Activated CD8-positive, alpha-beta memory T cell treated with anti-CD3 and anti-CD28 coated beads, Interleukin-2, amount 50 U/mL, for 24 hours (primary cell): ENCODE data around the gene MAP4K3.
"Not testable (repeated sequence)": the region's sequence is repeated elsewhere in the genome, so short reads cannot be mapped to it uniquely, and the experiment has no call there.

Experiments
- DNase-seq: peaks from one replicate; pipeline ENCODE4 v3.0.0-alpha.2; 2020; ENCODE audit errors: extremely low read depth

The MAP4K3 gene

DNA sequence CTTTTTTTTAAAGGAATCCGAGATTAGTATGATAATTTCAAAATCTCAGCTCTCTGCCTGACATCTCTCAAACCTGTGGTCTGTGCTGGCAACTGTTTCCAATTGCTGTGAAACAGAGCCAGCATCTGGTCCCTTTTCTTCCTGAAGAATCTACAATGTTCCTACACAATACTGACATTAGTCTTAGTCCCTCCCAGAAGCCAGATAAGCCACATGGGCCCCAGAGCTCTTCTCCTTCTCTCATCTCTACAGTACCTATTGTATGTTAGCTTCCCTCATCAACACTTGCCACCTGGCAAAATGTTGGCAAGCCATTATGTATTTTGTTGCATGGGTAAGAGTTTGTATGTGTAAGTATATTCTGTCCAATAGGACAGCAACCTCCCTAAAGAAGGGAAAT is 130.5 kb downstream of the MAP4K3 start:
- DNase-seq: no peak

DNA sequence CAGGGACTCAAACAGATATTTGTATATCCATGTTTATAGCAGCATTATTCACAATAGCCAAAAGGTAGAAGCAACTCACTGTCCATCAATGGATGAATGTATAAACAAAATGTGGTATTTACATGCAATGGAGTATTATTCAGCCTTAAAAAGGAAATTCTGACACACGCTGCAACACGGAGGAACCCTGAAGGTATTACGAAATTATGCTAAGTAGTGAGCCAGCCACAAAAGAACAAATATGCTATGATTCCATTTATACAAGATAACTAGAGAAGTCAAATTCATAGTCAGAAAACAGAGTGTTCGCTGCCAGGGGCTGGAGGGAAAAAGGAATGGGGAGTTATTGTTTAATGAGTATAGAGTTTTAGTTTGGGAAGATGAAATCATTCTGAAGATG is 132.4 kb downstream of the MAP4K3 start:
- no peak for DNase-seq

DNA sequence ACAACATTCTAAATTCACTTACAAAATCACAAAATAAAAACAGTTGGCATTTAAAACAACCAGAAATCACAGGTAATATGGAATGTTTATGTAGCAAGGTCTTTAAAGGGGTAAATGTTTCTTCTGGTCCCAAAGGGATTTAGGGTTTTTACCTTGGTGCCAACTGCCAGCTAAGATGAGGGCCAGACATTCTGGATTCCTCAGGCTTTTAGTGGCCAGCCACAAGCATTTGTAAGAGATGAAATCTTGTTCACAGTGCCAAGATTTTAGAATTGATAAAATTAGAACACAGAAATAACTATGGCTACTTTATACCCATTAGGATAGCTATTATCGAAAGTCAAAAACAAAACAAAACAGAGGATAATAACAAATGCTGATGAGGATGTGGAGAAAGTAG is 132.9 kb downstream of the MAP4K3 start:
- no peak for DNase-seq

DNA sequence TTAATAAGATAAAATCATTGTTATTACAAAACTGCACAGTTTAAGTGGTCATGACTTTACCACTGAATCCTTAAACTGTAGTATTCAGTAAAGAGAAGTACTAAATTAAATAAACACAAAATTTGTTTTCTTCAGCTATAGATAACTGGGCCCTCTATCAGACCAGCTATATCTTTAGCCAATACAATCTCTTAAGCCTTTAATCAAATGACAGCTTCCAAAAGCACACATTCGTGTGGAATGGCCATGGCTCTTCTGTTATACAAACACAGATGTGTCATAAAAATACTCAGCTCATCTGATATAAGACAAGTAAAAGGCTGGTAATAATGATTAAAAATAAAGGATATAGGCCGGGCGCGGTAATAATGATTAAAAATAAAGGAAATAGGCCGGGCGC is 135.7 kb downstream of the MAP4K3 start:
- no peak for DNase-seq

DNA sequence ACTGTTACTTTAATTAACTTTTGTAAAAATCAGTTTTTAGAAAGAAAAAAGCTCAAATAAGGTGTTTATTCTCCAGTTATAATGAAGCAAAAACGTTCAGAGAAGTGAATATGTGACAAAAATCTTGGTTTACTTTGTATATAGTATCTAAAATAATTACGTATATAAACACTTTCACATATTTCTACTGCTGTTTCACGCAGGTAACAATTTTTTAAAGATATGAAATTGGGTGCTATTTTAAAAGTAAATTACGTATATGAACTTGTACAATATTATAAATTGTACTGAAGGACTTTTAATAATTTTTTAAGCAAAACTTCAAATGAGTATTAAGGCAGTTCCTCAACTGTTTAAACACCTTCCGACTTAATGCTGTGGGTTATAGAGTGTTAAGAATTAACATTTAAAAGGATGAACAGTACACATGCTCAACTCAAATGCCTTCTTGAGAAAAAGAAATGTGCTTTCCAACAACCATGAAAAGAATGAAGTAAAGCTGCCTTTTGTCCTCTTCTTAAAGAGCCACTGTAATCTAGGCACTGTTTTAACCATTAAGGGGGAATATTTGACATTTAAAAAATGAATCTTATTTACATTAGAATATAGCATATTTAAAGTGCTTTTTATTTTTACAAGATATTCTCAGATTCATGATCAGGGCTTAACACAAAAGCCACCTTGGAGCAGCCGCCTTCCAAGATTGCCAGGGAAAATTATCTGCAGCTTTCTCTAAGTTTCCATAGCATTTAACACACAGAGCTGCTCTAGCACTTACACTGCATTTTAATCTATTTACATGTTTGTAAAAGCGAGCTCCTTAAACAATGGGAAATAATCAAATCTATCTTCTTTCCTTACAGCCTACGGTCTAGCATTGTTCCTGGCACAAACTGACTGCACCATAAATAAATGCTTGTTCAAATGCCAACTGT is 136.8 kb downstream of the MAP4K3 start:
- DNase-seq: no peak

DNA sequence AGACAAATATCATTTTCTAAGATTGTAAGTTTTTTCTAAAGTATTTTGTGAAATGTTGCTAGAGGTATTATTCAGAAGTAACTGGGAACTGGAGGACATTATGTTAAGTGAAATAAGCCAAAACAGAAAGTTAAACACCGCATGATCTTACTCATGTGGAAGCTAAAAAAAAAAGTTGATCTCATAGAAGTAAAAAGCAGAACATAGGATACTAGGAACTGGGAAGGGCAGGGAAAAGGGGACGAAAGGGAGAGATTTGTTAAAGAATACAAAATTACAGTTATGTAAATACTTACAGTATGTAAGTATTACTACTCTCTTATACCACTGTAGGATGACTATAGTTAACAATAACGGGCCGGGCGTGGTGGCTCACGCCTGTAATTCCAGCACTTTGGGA is 146.7 kb downstream of the MAP4K3 start:
- no peak for DNase-seq

DNA sequence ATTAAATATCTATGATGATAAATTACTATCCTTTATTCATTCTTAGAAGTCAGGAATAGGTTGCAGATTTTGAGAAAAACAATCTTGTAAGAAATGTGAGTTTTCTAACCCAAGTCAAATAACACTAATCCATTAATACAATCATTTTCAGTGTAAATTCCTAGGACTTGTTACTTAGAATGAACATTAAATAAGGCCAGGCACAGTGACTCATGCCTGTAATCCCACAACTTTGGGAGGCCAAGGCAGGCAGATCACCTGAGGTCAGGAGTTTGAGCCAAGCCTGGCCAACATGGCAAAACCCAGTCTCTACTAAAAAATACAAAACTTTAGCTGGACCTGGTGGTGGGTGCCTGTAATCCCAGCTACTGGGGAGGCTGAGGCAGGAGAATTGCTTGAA is 147.5 kb downstream of the MAP4K3 start:
- DNase-seq: no peak

DNA sequence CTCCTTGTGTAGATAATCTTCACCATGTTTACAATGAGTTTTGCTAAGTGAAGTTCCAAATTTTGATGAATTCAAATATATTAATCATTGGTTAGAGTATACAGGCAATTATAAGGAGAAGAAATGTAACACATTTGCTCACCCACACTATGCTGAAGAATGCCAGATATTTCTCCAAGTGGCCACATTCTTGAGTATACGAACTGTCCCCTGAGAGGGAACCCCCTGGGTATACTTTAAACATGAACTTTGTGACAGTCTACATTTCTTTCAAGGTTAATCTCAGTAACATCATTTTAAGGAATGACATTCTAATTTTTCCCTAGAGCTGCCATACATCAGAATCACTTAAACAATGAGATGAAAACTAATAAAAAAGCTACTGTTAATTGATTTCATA is 153.5 kb downstream of the MAP4K3 start:
- DNase-seq: no peak

DNA sequence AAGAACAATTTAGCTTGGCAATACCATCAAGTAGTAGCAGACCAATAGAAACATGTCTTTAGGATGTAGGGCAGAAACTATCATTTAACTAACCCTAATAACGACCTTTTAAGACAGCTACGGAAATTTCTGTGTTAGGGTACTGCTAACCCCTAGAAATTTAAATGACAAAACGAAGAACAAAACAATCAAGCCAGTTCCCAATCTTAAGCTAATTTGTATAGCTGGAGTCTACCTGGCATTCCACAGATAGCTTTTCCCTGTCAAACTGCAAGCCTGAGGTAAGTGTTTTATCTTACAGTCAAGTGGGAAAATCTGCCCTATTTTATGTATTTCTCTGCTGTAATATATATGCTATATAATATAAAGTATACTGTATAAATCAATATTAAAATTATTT is 155.7 kb downstream of the MAP4K3 start:
- DNase-seq: no peak

DNA sequence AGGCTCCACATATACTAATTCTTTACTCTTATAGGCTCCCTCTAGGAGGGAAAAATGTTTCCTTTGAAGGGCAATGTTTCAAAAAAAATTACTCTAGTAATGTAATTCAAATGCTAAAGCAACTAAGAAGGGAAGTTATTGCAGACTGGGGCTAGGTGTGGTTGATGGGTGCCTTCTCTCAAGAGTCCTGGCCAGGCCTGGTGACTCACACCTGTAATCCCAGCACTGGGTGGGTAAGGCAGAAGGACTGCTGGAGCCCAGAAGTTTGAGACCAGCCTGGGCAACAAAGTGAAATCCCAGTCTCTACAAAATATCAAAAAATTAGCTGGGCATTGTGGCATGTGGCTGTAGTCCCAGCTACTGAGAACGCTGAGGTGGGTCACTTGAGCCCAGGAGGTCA is 162.1 kb downstream of the MAP4K3 start:
- no peak for DNase-seq

DNA sequence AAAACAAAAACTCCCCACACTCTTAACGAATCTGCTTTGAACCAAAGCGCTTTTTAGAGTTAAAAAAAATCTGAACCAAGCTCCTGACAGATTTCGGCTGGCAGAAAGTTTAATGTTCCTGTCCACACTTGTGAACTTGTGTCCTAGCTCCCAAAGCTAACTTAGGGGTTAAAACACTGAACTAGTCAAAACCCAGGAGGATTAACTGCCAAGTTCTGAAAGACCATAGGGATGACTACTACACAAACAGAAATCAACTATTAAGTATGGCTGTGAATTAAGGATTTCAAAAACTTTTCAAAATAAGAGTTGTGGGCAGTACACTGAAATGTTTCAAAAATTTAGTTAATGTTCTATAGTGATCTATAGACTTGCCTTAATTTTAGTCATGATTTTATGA is 167.1 kb downstream of the MAP4K3 start:
- DNase-seq: no peak

DNA sequence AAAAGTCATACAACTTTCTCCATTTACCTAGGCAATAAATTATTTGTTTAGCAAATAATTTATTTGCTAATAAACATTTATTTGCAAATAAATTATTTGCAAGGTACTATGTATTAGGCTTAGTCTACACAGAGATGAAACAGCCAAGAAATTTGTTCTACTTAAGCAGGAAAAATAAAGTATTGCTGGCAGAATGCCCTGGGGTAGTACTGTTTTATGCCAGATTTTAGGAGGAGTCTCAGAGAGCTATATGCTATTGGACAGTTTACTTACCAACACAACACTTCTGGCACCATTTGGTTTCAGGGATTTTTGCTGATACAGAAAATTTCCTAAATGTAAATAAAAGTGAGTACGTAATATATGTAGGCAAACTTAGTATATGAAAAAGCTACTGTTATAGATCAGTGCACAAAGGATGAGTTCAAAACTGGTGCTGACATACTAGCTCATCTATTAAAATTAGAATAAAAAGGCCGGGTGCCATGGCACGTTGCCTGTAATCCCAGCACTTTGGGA is 170.1 kb downstream of the MAP4K3 start:
- DNase-seq: no peak

DNA sequence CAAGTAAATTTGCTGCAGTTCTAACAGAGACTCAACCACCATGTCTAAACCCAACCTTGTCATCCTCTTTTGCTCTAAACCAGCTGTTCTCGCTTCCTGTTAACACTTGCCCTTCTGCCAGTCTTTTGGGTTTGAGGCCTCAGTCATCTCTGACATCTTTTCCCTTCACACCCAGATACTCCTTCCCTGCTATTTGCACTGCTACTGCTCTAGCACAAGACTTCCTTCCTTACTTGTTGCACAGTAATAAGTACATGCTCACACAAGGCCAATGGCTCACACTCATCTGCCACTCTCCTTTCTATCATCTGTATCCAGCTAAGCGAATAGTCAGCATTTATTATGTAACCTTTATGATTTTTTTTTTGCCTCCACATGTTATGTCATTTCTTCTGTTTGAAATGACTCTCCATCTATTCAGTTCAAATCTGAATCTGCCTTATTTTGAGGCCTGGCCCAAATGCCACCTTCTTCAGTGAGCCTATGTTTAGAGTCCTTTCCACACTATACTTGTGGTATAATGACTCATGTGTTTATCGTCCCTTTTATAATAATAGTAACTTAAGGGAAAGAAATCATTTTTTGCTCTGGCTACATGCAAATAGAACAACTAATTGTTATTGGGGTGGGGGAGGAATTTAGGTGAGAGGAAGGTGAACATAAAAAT is 170.8 kb downstream of the MAP4K3 start:
- DNase-seq: no peak

DNA sequence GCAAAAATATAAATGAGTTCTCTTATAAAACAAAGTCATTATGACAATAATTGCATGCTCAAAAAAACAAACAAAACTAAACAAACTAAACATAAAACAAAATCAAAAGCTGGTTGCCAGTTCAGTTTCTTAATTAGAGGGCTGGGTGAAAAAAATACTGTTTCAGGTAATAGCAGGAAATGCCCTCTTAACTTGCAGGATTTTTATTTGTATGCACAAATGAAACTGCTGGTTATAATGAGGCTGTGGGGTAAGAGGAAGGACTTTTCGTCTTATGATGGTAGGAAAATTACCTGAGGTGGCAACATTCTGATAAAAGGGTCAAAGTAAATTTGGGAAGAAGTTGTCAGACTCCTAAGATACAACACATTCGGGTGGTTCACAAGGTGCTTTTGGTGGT is 171.8 kb downstream of the MAP4K3 start:
- no peak for DNase-seq

DNA sequence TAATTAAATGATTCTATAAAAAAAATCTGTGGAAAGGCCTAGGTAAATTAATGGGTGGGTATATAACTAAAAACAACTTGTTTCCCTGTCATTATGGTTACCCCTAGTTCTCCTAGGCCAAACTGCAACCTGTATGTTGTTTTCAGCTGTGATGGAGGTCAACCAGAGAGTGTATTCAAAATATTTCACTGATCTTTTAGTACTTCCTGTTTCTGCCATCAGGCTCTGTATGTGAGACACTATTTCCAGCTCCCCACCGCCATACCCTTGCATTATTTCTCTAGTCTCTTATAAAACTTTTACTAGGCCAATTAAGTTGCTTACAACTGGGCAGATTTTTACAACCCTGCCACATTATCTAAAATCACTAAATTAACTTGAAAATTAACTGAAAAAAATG is 172.4 kb downstream of the MAP4K3 start:
- no peak for DNase-seq

DNA sequence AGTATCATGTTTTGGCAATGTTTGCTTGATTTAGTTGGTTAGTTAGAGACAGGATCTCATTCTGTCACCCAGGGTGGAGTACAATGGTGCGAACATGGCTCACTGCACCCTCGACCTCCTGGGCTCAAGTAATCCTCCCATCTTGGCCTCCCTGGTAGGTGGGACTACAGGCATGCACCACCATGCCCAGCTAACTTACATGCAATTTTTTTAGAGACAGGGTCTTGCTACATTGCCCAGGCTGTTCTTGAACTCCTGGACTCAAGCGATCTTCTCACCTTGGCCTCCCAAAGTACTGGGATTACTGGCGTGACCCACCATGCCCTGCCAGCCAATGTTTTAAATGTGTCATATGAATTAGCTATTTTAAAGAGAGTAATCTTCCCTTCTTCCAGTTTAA is 177.0 kb downstream of the MAP4K3 start:
- no peak for DNase-seq

DNA sequence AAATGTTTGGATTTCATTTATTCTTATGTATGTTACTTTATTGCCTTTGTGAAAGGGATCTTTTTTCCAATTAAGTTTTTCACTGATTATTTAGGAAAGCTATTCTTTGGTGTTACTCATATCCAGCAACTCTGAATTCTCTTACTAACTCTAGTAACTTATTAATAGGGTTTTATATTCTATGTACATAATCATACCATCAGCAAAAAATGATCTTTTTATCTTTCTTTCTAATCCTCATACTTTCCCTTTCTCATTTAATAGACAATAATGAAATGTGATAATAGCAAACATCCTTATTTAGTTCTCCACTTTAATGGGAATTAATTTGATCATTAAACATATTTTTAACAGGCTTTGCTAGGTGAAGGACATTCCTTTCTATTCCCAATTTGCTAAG is 181.0 kb downstream of the MAP4K3 start:
- no peak for DNase-seq

DNA sequence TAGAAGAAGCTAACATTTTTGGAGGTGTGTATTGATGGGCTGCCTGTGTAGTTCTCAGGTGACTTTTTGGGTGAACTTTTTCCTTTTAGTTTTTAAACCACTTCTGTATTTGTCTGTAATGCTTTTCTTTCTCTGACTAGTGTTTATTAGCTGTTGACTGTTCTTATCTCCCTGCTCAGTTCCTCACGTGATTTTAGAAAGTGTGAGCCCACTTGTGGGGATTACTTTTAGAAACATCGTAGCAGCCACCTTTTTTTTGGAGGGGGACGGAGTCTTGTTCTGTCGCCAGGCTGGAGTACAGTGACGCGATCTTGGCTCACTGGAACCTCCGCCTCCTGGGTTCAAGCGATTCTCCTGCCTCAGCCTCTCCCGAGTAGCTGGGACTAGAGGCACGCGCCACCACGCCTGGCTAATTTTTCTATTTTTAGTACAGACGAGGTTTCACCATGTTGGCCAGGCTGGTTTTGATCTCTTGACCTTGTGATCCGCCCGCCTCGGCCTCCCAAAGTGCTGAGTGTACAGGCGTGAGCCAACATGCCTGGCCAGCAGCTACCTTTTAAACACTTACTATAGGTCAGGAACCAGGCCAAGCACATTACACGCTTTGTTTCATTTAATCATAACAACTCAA is 184.1 kb downstream of the MAP4K3 start:
- DNase-seq: no peak

DNA sequence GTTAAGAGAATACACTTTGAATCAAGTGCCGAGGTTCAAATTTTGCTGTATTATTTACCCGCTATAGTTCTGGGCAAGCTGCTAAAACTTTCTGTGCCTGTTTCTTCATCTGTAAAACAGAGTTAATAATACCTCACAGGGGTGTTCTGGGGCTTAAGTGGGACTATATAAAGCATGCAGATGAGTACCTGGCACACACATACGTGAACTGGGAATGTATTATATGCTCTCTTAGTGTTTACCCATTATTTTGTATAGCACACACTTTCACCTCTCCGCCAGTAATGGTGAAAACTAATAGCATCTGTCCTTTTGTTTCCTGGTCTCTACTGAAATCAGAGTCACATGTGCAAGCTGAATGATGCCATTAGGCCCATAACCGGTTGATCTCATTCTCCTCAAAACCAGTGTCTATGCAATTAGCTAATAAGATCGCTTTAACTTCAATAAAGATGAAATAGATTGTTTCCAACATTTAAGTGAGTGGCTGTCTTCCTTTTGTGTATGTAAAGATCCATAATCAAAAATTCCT is 189.5 kb downstream of the MAP4K3 start:
- no peak for DNase-seq

DNA sequence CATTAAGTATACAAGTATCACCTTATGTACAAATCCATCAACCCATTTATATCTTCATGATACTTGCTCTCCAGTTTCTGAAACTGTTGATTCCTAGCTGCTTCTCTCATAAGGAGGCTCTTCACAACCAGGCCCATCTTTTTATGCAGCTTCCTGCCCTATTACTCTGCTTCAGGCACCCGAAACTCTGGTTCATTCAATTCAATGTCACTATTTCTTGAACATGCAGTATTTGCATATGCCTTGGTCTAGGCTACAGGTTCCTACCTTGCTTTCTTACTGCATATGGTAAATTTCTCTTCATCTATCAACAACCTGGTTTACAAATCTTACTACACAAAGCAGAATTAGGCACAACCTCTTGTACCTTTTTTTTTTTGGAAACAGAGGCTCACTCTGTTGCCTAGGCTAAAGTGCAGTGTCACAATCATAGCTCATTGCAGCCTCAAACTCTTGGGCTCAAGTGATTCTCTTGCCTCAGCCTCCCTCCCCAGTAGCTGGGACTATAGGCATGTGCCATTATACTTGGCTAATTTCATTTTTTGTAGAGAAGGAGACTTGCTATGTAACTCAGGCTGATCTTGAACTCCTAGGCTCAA is 190.6 kb downstream of the MAP4K3 start:
- DNase-seq: no peak

DNA sequence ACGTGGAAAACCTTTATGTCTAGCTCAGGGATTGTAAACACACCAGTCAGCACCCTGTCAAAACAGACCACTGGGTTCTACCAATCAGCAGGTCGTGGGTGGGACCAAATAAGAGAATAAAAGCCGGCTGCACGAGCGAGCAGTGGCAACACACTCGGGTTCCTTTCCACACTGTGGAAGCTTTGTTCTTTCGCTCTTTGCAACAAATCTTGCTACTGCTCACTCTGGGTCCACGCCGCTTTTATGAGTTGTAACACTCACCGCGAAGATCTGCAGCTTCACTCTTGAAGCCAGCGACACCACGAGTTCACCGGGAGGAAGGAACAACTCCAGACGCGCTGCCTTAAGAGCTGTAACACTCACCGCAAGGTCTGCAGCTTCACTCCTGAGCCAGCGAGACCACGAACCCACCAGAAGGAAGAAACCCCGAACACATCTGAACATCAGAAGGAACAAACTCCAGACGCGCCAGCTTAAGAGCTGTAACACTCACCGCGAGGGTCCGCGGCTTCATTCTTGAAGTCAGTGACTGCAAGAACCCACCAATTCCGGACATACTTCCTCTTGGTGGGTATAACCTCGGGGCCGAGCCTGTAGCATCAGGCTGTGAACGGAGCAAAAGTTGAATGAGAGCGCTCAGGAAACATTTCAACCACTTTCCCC is 192.0 kb downstream of the MAP4K3 start:
- DNase-seq: not testable (repeated sequence)
